Measurements from ENCODE around the gene TMOD2.

GRCh38 chr15:51718219-51718618 lies 33.2 kb upstream of the TMOD2 start:
- TF ChIP-seq CTCF (IDR thresholded peaks at IDR 0.05) (no peak), POLR2A (IDR thresholded peaks at IDR 0.05; ENCODE audit: low read depth) (no peak)

Measured in esophagus muscularis mucosa (tissue), 3 donors.